GM12891 (cell line): ENCODE results near the gene MYCN.

Experiments
- PAX5 ChIP-seq: IDR thresholded peaks from 2 replicates; pipeline ENCODE4 v1.6.1; 2011; ENCODE audit warnings: low read length, moderate library complexity, mild to moderate bottlenecking; ENCODE audit not compliant: insufficient read depth, severe bottlenecking
- POLR2A ChIP-seq: IDR thresholded peaks from 2 replicates; pipeline ENCODE4 v1.6.1; 2011; ENCODE audit warnings: low read depth, low read length, control low read depth
- POLR2AphosphoS5 ChIP-seq: IDR thresholded peaks from 2 replicates; pipeline ENCODE4 v1.6.1; 2011; ENCODE audit warnings: low read depth, low read length, control low read depth
- POU2F2 ChIP-seq: IDR thresholded peaks from 2 replicates; pipeline ENCODE4 v1.6.1; 2011; ENCODE audit warnings: low read depth, mild to moderate bottlenecking, control low read depth, low read length, moderate library complexity
- TAF1 ChIP-seq: IDR thresholded peaks from 2 replicates; pipeline ENCODE4 v1.6.1; 2011; ENCODE audit warnings: low read depth, low read length, control low read depth

- no peak for TF ChIP-seq TAF1
- no peak for TF ChIP-seq PAX5
- TF ChIP-seq POLR2A: no peak
- no peak for TF ChIP-seq POLR2AphosphoS5
- no peak for TF ChIP-seq POU2F2
Measured at GRCh38 chr2:15937105-15937881, 3.1 kb upstream of the MYCN start.
